H1 (cell line): Measurements from ENCODE around the gene DCAF6. TPM values are rescaled to one million over a fixed set of nuclear protein-coding genes. Genes with fewer than 3 reads are reported as not detected.

Experiments used
- CTCF ChIA-PET: fragments of 300-600 bp; sonication (Branson Sonifier 250); formaldehyde crosslinking; loops from one replicate; lab custom pipeline; 2021; ENCODE audit not compliant: partially characterized antibody; lab: Charles Lee
- POLR2A ChIA-PET: fragments of 300-600 bp; sonication (Branson Sonifier 250); formaldehyde crosslinking; loops from one replicate; lab custom pipeline; 2021; ENCODE audit warnings: inconsistent platforms; ENCODE audit not compliant: partially characterized antibody; lab: Charles Lee
- DNase-seq, 2 experiments: peaks; one replicate each; pipeline versions ENCODE4 v3.0.0 to v3.0.0-alpha.2; 2010 to 2022; ENCODE audit warnings: low spot score in 2 of 2, low read depth in 1 of 2, mixed read lengths in 1 of 2
- FAIRE-seq: peaks from 2 replicates; lab custom pipeline; 2011; peaks lifted over from hg19 to GRCh38; lab: Jason Lieb, UNC
- H2AFZ ChIP-seq: 2 replicates; pipeline ENCODE4 v1.8.1; 2012; ENCODE audit warnings: low read length, inconsistent platforms
- H2AK5ac ChIP-seq: 2 replicates; pipeline ENCODE4 v1.6.1; 2013; ENCODE audit warnings: low read depth, low read length
- H2BK120ac ChIP-seq: replicated peaks from 2 replicates; pipeline ENCODE3; 2013; ENCODE audit warnings: low read depth, low read length, inconsistent platforms
- H2BK12ac ChIP-seq: 2 replicates; pipeline ENCODE4 v1.6.1; 2013; ENCODE audit warnings: low read depth, low read length
- H2BK15ac ChIP-seq: 2 replicates; pipeline ENCODE4 v1.6.1; 2013; ENCODE audit warnings: low read length
- H2BK20ac ChIP-seq: 2 replicates; pipeline ENCODE4 v1.6.1; 2013; ENCODE audit warnings: low read length
- H2BK5ac ChIP-seq: 2 replicates; pipeline ENCODE4 v1.6.1; 2013; ENCODE audit warnings: low read depth, low read length
- H3K14ac ChIP-seq: 2 replicates; pipeline ENCODE4 v1.6.1; 2013; ENCODE audit warnings: inconsistent platforms; ENCODE audit not compliant: insufficient read length
- H3K18ac ChIP-seq: 2 replicates; pipeline ENCODE4 v1.6.1; 2013; ENCODE audit warnings: low read length; ENCODE audit errors: extremely low read depth
- H3K23ac ChIP-seq: 2 replicates; pipeline ENCODE4 v1.6.1; 2013; ENCODE audit warnings: inconsistent platforms; ENCODE audit not compliant: insufficient read length
- H3K23me2 ChIP-seq: 2 replicates; pipeline ENCODE4 v1.6.1; 2013; ENCODE audit warnings: low read depth, low read length
- H3K27ac ChIP-seq: 2 replicates; pipeline ENCODE4 v1.6.1; 2011; ENCODE audit warnings: low read depth, low read length, inconsistent platforms
- H3K27me3 ChIP-seq, 4 experiments: replicated peaks in 1 of 4; 1 replicate in 1 of 4; 2 replicates in 3 of 4; pipeline versions ENCODE4 v1.6.1 to v1.8.1; 2011 to 2013; ENCODE audit warnings: low read length in 3 of 4, mild to moderate bottlenecking in 3 of 4, inconsistent platforms in 2 of 4, mixed read lengths in 2 of 4, moderate library complexity in 1 of 4; ENCODE audit not compliant: control insufficient read depth in 3 of 4, insufficient read depth in 3 of 4; ENCODE audit errors: extremely low read depth in 1 of 4
- H3K36me3 ChIP-seq, 4 experiments: 2 replicates each; pipeline versions ENCODE4 v1.6.1 to v1.8.1; 2011 to 2013; ENCODE audit warnings: mild to moderate bottlenecking in 4 of 4, low read length in 3 of 4, moderate library complexity in 2 of 4, control low read depth in 1 of 4, inconsistent platforms in 1 of 4; ENCODE audit not compliant: insufficient read depth in 4 of 4, control insufficient read depth in 2 of 4
- H3K4ac ChIP-seq: replicated peaks from 2 replicates; pipeline ENCODE3; 2013; ENCODE audit warnings: low read length, low read depth, mixed read lengths, inconsistent platforms; ENCODE audit not compliant: insufficient read length
- H3K4me1 ChIP-seq, 4 experiments: replicated peaks in 1 of 4; 1 replicate in 1 of 4; 2 replicates in 3 of 4; pipeline versions ENCODE4 v1.6.1 to v1.8.1; 2011 to 2013; ENCODE audit warnings: low read length in 3 of 4, inconsistent platforms in 2 of 4, mixed read lengths in 1 of 4; ENCODE audit not compliant: insufficient read depth in 4 of 4, control insufficient read depth in 3 of 4
- H3K4me2 ChIP-seq, 2 experiments: 2 replicates each; pipeline versions ENCODE4 v1.6.1 to v1.8.1; 2011 to 2013; ENCODE audit warnings: low read depth in 2 of 2, low read length in 2 of 2, control low read depth in 1 of 2, inconsistent platforms in 1 of 2, mild to moderate bottlenecking in 1 of 2; ENCODE audit not compliant: insufficient read depth in 1 of 2
- H3K4me3 ChIP-seq, 4 experiments: fragments of 200-600, 300-600 bp in 1 of 4; sonication (generic), shearing (Covaris generic), sonication (Bioruptor Twin) in 1 of 4; 2 replicates each; pipeline versions ENCODE4 v1.5.1 to v1.8.1; 2011 to 2016; ENCODE audit warnings: low read length in 4 of 4, low read depth in 3 of 4, control low read depth in 2 of 4, inconsistent platforms in 2 of 4, mild to moderate bottlenecking in 2 of 4, mixed read lengths in 1 of 4, moderate library complexity in 1 of 4; ENCODE audit not compliant: insufficient read depth in 2 of 4; ENCODE audit errors: extremely low read depth in 1 of 4
- H3K56ac ChIP-seq: replicated peaks from 2 replicates; pipeline ENCODE3; 2013; ENCODE audit warnings: low read depth, mild to moderate bottlenecking, mixed read lengths, low read length, inconsistent platforms; ENCODE audit not compliant: insufficient read length
- H3K79me1 ChIP-seq: 2 replicates; pipeline ENCODE4 v1.6.1; 2013; ENCODE audit warnings: low read depth, low read length, control low read depth
- H3K79me2 ChIP-seq, 2 experiments: 2 replicates each; pipeline versions ENCODE4 v1.6.1 to v1.8.1; 2012 to 2013; ENCODE audit warnings: low read length in 2 of 2, mild to moderate bottlenecking in 2 of 2, inconsistent platforms in 1 of 2; ENCODE audit not compliant: insufficient read depth in 2 of 2, control insufficient read depth in 1 of 2
- H3K9ac ChIP-seq, 4 experiments: replicated peaks in 1 of 4; 1 replicate in 1 of 4; 2 replicates in 3 of 4; pipeline versions ENCODE4 v1.6.1 to v1.8.1; 2011 to 2013; ENCODE audit warnings: low read depth in 3 of 4, low read length in 3 of 4, control low read depth in 2 of 4, mild to moderate bottlenecking in 2 of 4, moderate library complexity in 2 of 4, inconsistent platforms in 1 of 4; ENCODE audit errors: extremely low read depth in 1 of 4
- H3K9me3 ChIP-seq, 2 experiments: 2 replicates each; pipeline versions ENCODE4 v1.6.1 to v1.8.1; 2012 to 2013; ENCODE audit warnings: mild to moderate bottlenecking in 2 of 2, moderate library complexity in 2 of 2, control low read depth in 1 of 2, inconsistent platforms in 1 of 2, low read depth in 1 of 2, low read length in 1 of 2, mixed read lengths in 1 of 2; ENCODE audit not compliant: insufficient read depth in 2 of 2
- H4K20me1 ChIP-seq, 2 experiments: replicated peaks in 1 of 2; 2 replicates each; pipeline versions ENCODE3 to v1.8.1; 2011 to 2013; ENCODE audit warnings: inconsistent platforms in 2 of 2, low read length in 2 of 2, mild to moderate bottlenecking in 1 of 2; ENCODE audit not compliant: insufficient read depth in 2 of 2, control insufficient read depth in 1 of 2
- H4K5ac ChIP-seq: 2 replicates; pipeline ENCODE4 v1.6.1; 2013; ENCODE audit warnings: low read length, low read depth, mixed read lengths, inconsistent platforms; ENCODE audit not compliant: insufficient read length
- H4K8ac ChIP-seq: 2 replicates; pipeline ENCODE4 v1.8.0; 2013; ENCODE audit warnings: mild to moderate bottlenecking, moderate library complexity, low read length, inconsistent platforms; ENCODE audit not compliant: insufficient read depth; ENCODE audit errors: extremely low read depth
- H4K91ac ChIP-seq: replicated peaks from 2 replicates; pipeline ENCODE3; 2013; ENCODE audit warnings: low read length, mixed read lengths, inconsistent platforms; ENCODE audit not compliant: insufficient read length
- CREB1 ChIP-seq: IDR thresholded peaks from 2 replicates; pipeline ENCODE4 v1.6.1; 2012; ENCODE audit warnings: inconsistent platforms
- EP300 ChIP-seq, 2 experiments: IDR thresholded peaks; 1 replicate in 1 of 2; 2 replicates in 1 of 2; pipeline ENCODE4 v1.6.1; 2011 to 2012; ENCODE audit warnings: low read depth in 2 of 2, low read length in 2 of 2, mild to moderate bottlenecking in 2 of 2, borderline replicate concordance in 1 of 2, inconsistent platforms in 1 of 2, moderate library complexity in 1 of 2
- GTF2F1 ChIP-seq: IDR thresholded peaks from 2 replicates; pipeline ENCODE4 v1.6.1; 2012; ENCODE audit warnings: low read depth, low read length, improper control_type of control experiment, borderline replicate concordance
- HDAC2 ChIP-seq, 2 experiments: fragments of 300-600 bp in 1 of 2; sonication (generic) in 1 of 2; IDR thresholded peaks; 2 replicates each; pipeline ENCODE4 v1.6.1; 2011 to 2012; ENCODE audit warnings: low read depth in 2 of 2, low read length in 2 of 2, mild to moderate bottlenecking in 2 of 2, moderate library complexity in 2 of 2, borderline replicate concordance in 1 of 2, inconsistent platforms in 1 of 2
- RAD21 ChIP-seq, 2 experiments: IDR thresholded peaks in 1 of 2; conservative IDR thresholded peaks in 1 of 2; 2 replicates each; pipeline ENCODE4 v1.6.1; 2011; ENCODE audit warnings: low read depth in 2 of 2, low read length in 2 of 2, improper control_type of control experiment in 1 of 2, inconsistent platforms in 1 of 2, mild to moderate bottlenecking in 1 of 2, moderate library complexity in 1 of 2
- RNF2 ChIP-seq: fragments of 200-900, 300-1000 bp; sonication (generic); IDR thresholded peaks from 2 replicates; pipeline ENCODE4 v1.7.1; 2016; ENCODE audit warnings: borderline replicate concordance, low read depth, mild to moderate bottlenecking, antibody characterized with exemption, low read length; ENCODE audit not compliant: poor library complexity, severe bottlenecking; ENCODE audit errors: missing control alignments
- SP2 ChIP-seq: IDR thresholded peaks from 2 replicates; pipeline ENCODE4 v1.6.1; 2012; ENCODE audit warnings: mild to moderate bottlenecking, low read length, inconsistent platforms
- TAF7 ChIP-seq: optimal IDR thresholded peaks from 2 replicates; pipeline ENCODE3; 2011; ENCODE audit warnings: low read depth, mild to moderate bottlenecking, inconsistent platforms, low read length, moderate library complexity, borderline replicate concordance
- TCF12 ChIP-seq: IDR thresholded peaks from 2 replicates; pipeline ENCODE4 v1.6.1; 2011; ENCODE audit warnings: low read depth, mild to moderate bottlenecking, low read length
- WGBS, 2 experiments: shearing (Covaris generic) in 1 of 2; methylation state at CpG; one replicate each; pipeline versions ENCODE4 v1.1.6 to v1.1.7; 2013 to 2015; ENCODE audit warnings: low lambda C conversion rate in 2 of 2, mixed read lengths in 2 of 2, inconsistent platforms in 1 of 2, low coverage in 1 of 2, missing lambda C conversion rate in 1 of 2; ENCODE audit not compliant: insufficient replicate concordance in 2 of 2, insufficient coverage in 1 of 2, insufficient read length in 1 of 2; ENCODE audit errors: extremely low coverage in 1 of 2, missing lambda C conversion rate in 1 of 2; 5-methylcytosine and 5-hydroxymethylcytosine counted together
- polyA plus RNA-seq, 7 experiments: library from polyadenylated mRNA; depleted of rRNA in 3 of 7; stranded (reverse) in 5 of 7; unstranded in 2 of 7; fragments of >200 nt in 5 of 7; fragments of 200-250 nt in 2 of 7; gene quantifications; 1 replicate in 5 of 7; 2 replicates in 1 of 7; 4 replicates in 1 of 7; pipeline versions ENCODE4 v1.2.1 to v1.2.3, GENCODE V29; 2011 to 2013; ENCODE audit warnings: missing spikeins in 2 of 7, mixed read lengths in 2 of 7
- total RNA-seq: library from RNA; stranded (reverse); fragmentation: NEBNext Ultra II Directional; extraction: Animal tissue kit (Norgen Biotek cat#: 25700); gene quantifications from 2 replicates; pipeline ENCODE4 v1.2.1, GENCODE V29; 2021
- TF ChIP-seq, protein P1 (sequence below): IDR thresholded peaks from 2 replicates; pipeline ENCODE4 v1.6.1; 2011; ENCODE audit warnings: low read depth, mild to moderate bottlenecking, low read length; ENCODE audit not compliant: insufficient read depth

The DCAF6 gene
- total and polyA plus RNA-seq, 2 of the 8 experiments (the other 6 are each of a cell fraction or from before 2014, with no cell fraction given): 12.3 to 17.4 TPM

DNA sequence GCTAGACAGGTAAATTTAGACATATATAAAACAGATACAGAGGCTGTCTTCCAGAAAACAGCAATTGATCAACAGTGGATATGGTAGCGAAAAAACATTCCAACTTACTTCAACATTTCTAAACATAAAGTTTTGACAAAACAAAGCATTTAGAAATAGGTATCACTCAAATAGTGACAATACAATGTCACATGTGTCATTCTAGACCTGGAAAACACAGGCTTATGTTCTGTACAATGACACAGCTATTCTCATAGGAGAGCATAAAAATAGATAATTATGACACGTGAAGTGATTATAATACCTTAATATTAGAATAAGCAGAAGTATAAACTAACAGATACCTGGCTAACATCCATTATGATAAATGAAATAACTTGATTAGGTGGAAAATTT is 8.0 kb upstream of the DCAF6 start:
- FAIRE-seq: no peak
- Histone ChIP-seq H4K20me1 (peaks cover 0 to 2% of the 10 kb centered on the region in 2 experiments), H3K36me3 (no peaks in the 10 kb centered on the region), H3K23ac (no peak overlapping the region), H3K27me3 (no peaks in the 10 kb centered on the region), H3K4me3 (no peak overlapping the region), H2BK20ac (no peak overlapping the region), H3K4ac (no peak overlapping the region), H2BK12ac (no peak overlapping the region), H2BK120ac (no peak overlapping the region), H3K9me3 (no peaks in the 10 kb centered on the region)
- TF ChIP-seq TAF7: no peak
- TF ChIP-seq HDAC2 (IDR thresholded peaks at IDR 0.05; ENCODE audit: borderline replicate concordance in 1 of 2, low read depth in 2 of 2, low read length in 2 of 2): no peak
- TF ChIP-seq, protein P1, sequence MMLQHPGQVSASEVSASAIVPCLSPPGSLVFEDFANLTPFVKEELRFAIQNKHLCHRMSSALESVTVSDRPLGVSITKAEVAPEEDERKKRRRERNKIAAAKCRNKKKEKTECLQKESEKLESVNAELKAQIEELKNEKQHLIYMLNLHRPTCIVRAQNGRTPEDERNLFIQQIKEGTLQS: no peak
- TF ChIP-seq RNF2: no peak
- no peak for TF ChIP-seq RAD21 (IDR thresholded peaks at IDR 0.05 in 1 of 2, conservative IDR thresholded peaks at IDR 0.05 in 1 of 2; ENCODE audit: low read depth in 2 of 2, low read length in 2 of 2)
- TF ChIP-seq TCF12: no peak
- TF ChIP-seq SP2: no peak
- TF ChIP-seq CREB1: no peak
- TF ChIP-seq GTF2F1: no peak
- no peak for TF ChIP-seq EP300 (IDR thresholded peaks at IDR 0.05; ENCODE audit: borderline replicate concordance in 1 of 2, low read depth in 2 of 2, low read length in 2 of 2)
- TF ChIP-seq, all 59 proteins: peak for 0
- H2AK5ac ChIP-seq: no peak overlapping the region
- no peak overlapping the region for H4K8ac ChIP-seq
- no peak overlapping the region for H3K56ac ChIP-seq
- H3K27ac ChIP-seq: no peak overlapping the region
- H3K4me2 ChIP-seq: no peak overlapping the region
- H2AFZ ChIP-seq: no peak overlapping the region
- H3K18ac ChIP-seq: no peak overlapping the region
- H2BK15ac ChIP-seq: no peak overlapping the region
- H3K23me2 ChIP-seq: no peaks in the 10 kb centered on the region
- ChIA-PET POLR2A (interaction anchor here (0.9 to 3.3 kb wide), 3 partner anchors 8 to 13 kb away, joined by 3 to 19 read pairs (median 4); partner anchors contain the start of genes DCAF6 and MPC2), CTCF (interaction anchor here (0.7 to 0.9 kb wide), 2 partner anchors 14 to 154 kb away, joined by 4 read pairs; no protein-coding TSS in a partner anchor)
- H4K5ac ChIP-seq: no peak overlapping the region
- H3K9ac ChIP-seq: no peak overlapping the region
- H3K4me1 ChIP-seq: peaks cover 0 to 3% (median 0%) of the 10 kb centered on the region in 4 experiments; a peak in 1 of 7 replicates
- H2BK5ac ChIP-seq: no peak overlapping the region
- no peak for DNase-seq
- 91% methylated on average over 2 of the region's 2 CpGs; no CpG with 5 or more reads in 1 of the 2 experiments for WGBS, 2 experiments
- H3K14ac ChIP-seq: no peak overlapping the region
- H3K79me2 ChIP-seq: peaks cover 0 to 6% of the 10 kb centered on the region in 2 experiments; a peak in 1 of 4 replicates
- H4K91ac ChIP-seq: no peak overlapping the region
- H3K79me1 ChIP-seq: no peaks in the 10 kb centered on the region; the same call in 1 of the 2 replicates
